22Rv1 (cell line): Measurements from ENCODE around the gene PPP1R1A.

Source experiments
- H3K27ac ChIP-seq: fragments of 450-650 bp; 2 replicates; pipeline ENCODE4 v1.5.1; 2017
- ZFX ChIP-seq: fragments of 450-650 bp; IDR thresholded peaks from 2 replicates; pipeline ENCODE4 v1.6.1; 2017; ENCODE audit warnings: antibody characterized with exemption, borderline replicate concordance
- TF ChIP-seq, protein P1 (sequence below): fragments of 450-650 bp; IDR thresholded peaks from 2 replicates; pipeline ENCODE4 v1.5.1; 2017; ENCODE audit warnings: mild to moderate bottlenecking

Gene PPP1R1A

DNA sequence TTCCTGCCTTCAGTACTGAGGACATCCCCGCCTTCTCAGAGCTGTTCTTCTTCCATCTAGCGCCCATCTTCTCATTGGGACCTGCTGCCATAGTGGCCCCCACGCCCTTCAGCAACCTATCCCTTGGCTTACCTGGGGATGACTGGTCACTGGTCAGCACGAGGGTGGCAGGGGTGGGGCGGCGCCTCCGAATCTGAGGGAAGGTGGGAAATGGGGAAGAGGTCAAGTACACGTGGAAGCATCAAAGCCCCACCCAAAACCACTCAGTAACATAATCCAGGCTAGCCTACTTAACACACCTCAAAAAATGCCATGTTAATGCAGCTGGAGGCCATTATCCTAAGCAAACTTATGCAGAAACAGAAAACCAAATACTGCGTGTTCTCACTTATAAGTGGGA lies 4.3 kb downstream of the PPP1R1A start:
- TF ChIP-seq, protein P1, sequence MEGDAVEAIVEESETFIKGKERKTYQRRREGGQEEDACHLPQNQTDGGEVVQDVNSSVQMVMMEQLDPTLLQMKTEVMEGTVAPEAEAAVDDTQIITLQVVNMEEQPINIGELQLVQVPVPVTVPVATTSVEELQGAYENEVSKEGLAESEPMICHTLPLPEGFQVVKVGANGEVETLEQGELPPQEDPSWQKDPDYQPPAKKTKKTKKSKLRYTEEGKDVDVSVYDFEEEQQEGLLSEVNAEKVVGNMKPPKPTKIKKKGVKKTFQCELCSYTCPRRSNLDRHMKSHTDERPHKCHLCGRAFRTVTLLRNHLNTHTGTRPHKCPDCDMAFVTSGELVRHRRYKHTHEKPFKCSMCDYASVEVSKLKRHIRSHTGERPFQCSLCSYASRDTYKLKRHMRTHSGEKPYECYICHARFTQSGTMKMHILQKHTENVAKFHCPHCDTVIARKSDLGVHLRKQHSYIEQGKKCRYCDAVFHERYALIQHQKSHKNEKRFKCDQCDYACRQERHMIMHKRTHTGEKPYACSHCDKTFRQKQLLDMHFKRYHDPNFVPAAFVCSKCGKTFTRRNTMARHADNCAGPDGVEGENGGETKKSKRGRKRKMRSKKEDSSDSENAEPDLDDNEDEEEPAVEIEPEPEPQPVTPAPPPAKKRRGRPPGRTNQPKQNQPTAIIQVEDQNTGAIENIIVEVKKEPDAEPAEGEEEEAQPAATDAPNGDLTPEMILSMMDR = no peak
- TF ChIP-seq ZFX = no peak
- H3K27ac ChIP-seq = no peak overlapping the region

DNA sequence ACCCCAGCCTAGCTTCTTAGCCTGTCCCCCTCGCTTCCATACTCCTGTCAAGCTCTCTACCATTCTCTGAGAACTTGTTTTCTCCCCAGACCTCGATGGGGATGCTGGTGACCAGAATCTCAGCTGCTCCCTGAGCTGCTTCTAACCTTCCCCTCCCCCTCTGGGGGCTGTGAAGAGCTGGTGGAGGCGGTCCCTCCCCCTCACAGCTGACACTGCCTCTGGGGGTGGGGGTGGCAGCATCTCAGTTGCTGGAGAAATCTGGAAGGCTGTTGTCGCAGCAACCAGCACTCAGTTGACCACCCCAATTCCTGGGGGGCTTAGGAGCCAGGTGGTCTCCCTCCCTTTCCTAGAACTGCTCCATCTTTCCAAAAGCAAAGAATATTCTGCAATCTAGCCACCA lies 4.7 kb downstream of the PPP1R1A start:
- H3K27ac ChIP-seq = no peak overlapping the region
- TF ChIP-seq ZFX = no peak
- TF ChIP-seq, protein P1 = no peak

DNA sequence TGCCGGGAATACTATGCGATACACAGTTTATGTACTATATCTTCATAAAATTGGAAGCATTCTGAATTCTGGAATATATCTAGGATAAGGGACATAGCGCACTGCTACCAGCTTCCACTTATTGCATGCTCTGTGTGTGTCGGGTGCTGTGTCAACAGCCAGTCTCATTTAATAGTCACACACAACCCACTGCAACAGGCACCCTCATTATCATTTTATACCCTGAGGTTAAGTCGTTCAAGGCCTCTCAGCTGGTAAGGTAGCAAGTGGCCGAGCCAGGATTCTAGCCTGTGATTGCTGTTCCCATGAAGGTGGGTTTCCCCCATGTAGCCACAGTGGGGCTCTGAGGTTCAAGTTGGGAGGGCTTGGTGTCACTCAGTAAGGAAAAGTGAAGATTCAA lies 7.0 kb downstream of the PPP1R1A start:
- no peak for TF ChIP-seq ZFX
- TF ChIP-seq, protein P1 = no peak
- H3K27ac ChIP-seq = no peak overlapping the region

DNA sequence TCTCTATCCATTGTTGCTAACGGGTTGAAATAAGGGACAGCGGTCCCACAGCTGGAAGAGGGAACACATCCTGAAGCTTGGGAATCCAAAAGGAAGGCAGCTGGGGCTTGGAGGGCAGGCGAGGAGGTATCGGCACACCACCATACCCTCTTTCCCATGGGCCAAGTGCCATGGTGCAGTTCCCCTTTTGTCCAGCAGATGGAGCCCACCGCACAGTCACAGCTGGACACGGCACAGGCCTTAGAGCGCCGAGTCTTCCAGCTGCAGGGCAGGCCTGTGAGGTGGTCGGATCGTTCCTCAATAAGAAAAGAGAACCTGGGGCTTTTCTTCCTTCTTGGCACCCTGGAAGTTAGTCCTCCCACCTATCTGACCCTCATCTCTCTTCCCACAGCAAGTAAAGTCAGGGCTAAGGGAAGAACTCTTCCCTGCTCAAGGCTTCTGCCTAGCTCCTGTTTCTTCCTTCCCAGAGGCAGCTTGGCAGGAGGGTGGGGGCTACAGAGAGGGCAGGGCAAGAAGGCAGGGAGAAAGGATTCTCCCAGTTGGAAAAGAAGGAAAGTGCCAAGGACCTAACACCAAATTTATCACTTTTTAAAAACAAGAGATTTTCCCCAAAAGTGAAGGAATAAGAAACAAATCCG lies 8.6 kb downstream of the PPP1R1A start:
- TF ChIP-seq, protein P1 = peak; percentile 100
- no peak for TF ChIP-seq ZFX
- no peak overlapping the region for H3K27ac ChIP-seq

DNA sequence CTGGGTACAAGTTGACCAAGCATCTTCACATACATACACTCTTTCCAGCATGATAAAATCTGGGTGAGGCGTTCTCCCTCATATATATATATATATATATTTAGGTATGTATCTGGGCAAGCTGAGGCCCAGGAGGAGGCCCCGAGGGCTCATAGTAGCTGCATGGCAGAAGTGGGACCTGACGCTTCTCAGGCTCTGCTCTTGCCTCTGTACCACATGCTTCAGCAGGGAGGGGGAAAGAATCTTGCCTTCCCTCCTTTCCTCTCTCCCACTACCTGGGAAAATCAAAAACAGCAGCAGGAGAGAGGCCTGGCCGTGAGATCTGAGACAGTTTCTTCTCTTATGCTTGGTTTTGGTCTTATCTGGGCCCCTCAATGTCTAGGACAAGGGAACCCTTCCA lies 9.2 kb downstream of the PPP1R1A start:
- no peak for TF ChIP-seq ZFX
- TF ChIP-seq, protein P1 = no peak

DNA sequence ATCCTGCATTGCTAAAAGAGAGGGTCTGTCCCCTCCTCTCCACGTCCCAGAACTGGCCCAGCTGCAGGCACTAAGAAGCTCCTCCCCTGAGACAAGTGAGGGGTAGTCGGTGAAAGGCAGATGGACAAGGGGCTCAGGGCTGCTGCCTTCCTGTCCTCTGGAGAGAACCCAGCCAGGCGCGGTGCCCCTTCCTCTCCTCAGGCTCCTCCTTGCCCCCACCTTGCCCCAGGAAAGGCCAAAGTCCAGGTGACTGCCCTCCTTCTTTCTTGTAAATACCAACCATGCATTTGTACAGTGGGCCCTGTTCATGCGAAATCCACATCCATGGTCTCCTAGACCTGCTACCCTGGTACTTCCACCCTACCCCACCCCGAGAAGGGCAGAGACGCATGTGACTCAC lies 9.7 kb downstream of the PPP1R1A start:
- no peak overlapping the region for H3K27ac ChIP-seq
- TF ChIP-seq, protein P1 = no peak
- TF ChIP-seq ZFX = no peak

More for the DNA sequence above, 9.2 kb downstream of the PPP1R1A start:
- H3K27ac ChIP-seq = no peak overlapping the region

DNA sequence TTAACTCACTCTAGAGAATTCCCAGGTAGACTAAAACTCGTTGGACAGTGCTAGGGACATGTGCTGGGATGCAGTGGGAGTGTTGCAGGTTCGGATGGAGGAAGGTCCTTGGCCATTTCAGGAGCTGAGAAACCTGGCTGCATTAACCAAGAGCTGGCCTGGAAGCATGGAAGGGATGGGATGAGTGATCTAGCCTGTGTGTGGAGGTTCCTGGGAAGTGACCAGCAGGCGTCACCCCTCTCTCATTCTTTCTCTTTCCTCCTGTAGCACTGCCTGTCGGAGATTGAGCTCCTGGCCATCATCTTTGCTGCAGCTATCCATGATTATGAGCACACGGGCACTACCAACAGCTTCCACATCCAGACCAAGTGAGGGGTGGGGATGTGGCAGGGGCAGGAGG lies 15.6 kb downstream of the PPP1R1A start:
- TF ChIP-seq, protein P1 = no peak
- TF ChIP-seq ZFX = no peak
- H3K27ac ChIP-seq = no peak overlapping the region
